Measurements from ENCODE around the gene IFIH1. TPM values are rescaled to one million over a fixed set of nuclear protein-coding genes. Genes with fewer than 3 reads are reported as not detected.

The IFIH1 gene
- total and polyA plus RNA-seq, 2 experiments from 2014 or later = 1.7 to 10.1 TPM

DNA sequence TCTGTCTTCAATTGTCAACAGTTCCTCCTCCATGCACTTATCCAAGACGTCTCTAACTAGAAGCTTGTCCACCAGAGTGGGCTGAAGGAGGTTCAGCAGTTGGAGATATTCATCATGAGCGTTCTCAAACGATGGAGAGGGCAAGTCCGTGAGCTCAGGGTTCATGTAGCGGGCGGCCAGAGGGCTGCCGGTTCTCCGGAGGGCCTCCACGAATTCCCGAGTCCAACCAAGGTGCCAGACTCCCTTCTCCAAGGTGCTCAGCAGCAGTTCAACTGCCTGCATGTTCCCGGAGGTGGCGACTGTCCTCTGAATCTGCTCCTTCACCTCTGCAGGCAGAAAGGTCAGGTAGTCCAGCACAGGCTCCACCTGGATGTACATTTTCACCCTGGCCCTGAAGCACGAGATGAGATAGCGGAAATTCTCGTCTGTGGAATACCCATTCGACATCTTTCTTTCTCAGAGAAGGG, 590 bp downstream of the IFIH1 start:
- TF ChIP-seq EZH2 (IDR thresholded peaks at IDR 0.05; ENCODE audit: borderline replicate concordance) (no peak), EZH2phosphoT487 (IDR thresholded peaks at IDR 0.05; ENCODE audit: low read depth, severe bottlenecking, unreplicated experiment) (no peak), CTCF (IDR thresholded peaks at IDR 0.05; ENCODE audit: poor library complexity) (no peak)
- Histone ChIP-seq H3K4me2 (peak overlapping the region; percentile 83), H3K79me2 (no peaks in the 10 kb centered on the region), H4K20me1 (ENCODE audit: insufficient read depth, poor library complexity, severe bottlenecking) (no peaks in the 10 kb centered on the region), H3K27me3 (no peaks in the 10 kb centered on the region), H3K36me3 (replicated peaks; ENCODE audit: insufficient read depth, low read depth) (no peaks in the 10 kb centered on the region), H3K4me1 (ENCODE audit: insufficient read depth) (peaks cover 5% of the 10 kb centered on the region), H3K4me3 (peak overlapping the region; percentile 62), H3K9me3 (ENCODE audit: low read depth) (no peaks in the 10 kb centered on the region), H3K9me2 (replicated peaks; ENCODE audit: insufficient read depth) (no peaks in the 10 kb centered on the region), H2AFZ (peak overlapping the region; percentile 100), H3K27ac (peak overlapping the region; percentile 93)
- DNase-seq (ENCODE audit: low spot score) = peak; percentile 47
- WGBS (ENCODE audit: low lambda C conversion rate, missing lambda C conversion rate) = 40% methylated on average over 16 of the region's 16 CpGs

GRCh38 chr2:162317058-162317742, 1.3 kb downstream of the IFIH1 start:
- TF ChIP-seq EZH2 (IDR thresholded peaks at IDR 0.05; ENCODE audit: borderline replicate concordance) = no peak
- no peak for TF ChIP-seq EZH2phosphoT487 (IDR thresholded peaks at IDR 0.05; ENCODE audit: low read depth, severe bottlenecking, unreplicated experiment)
- TF ChIP-seq CTCF (IDR thresholded peaks at IDR 0.05; ENCODE audit: poor library complexity) = no peak
- H2AFZ ChIP-seq = peak overlapping the region; percentile 100
- 88% methylated on average over 3 of the region's 3 CpGs for WGBS (ENCODE audit: low lambda C conversion rate, missing lambda C conversion rate)

GRCh38 chr2:162316590-162316989, 1.9 kb downstream of the IFIH1 start:
- H2AFZ ChIP-seq = no peak overlapping the region
- no peaks in the 10 kb centered on the region for H3K27me3 ChIP-seq
- no peaks in the 10 kb centered on the region for H3K36me3 ChIP-seq (replicated peaks; ENCODE audit: insufficient read depth, low read depth)
- peaks cover 5% of the 10 kb centered on the region for H3K4me1 ChIP-seq (ENCODE audit: insufficient read depth)
- DNase-seq (ENCODE audit: low spot score) = no peak
- no peaks in the 10 kb centered on the region for H3K79me2 ChIP-seq
- peak overlapping the region; percentile 83 for H3K4me2 ChIP-seq
- H3K27ac ChIP-seq = no peak overlapping the region
- no peaks in the 10 kb centered on the region for H4K20me1 ChIP-seq (ENCODE audit: insufficient read depth, poor library complexity, severe bottlenecking)
- TF ChIP-seq CTCF (IDR thresholded peaks at IDR 0.05; ENCODE audit: poor library complexity) = no peak
- TF ChIP-seq EZH2 (IDR thresholded peaks at IDR 0.05; ENCODE audit: borderline replicate concordance) = no peak
- TF ChIP-seq EZH2phosphoT487 (IDR thresholded peaks at IDR 0.05; ENCODE audit: low read depth, severe bottlenecking, unreplicated experiment) = no peak
- H3K9me3 ChIP-seq (ENCODE audit: low read depth) = no peaks in the 10 kb centered on the region
- H3K9me2 ChIP-seq (replicated peaks; ENCODE audit: insufficient read depth) = no peaks in the 10 kb centered on the region
- WGBS (ENCODE audit: low lambda C conversion rate, missing lambda C conversion rate) = 88% methylated on average over 2 of the region's 2 CpGs
- no peak overlapping the region for H3K4me3 ChIP-seq

More at GRCh38 chr2:162317058-162317742, 1.3 kb downstream of the IFIH1 start:
- no peaks in the 10 kb centered on the region for H4K20me1 ChIP-seq (ENCODE audit: insufficient read depth, poor library complexity, severe bottlenecking)
- no peaks in the 10 kb centered on the region for H3K36me3 ChIP-seq (replicated peaks; ENCODE audit: insufficient read depth, low read depth)
- peak overlapping the region; percentile 83 for H3K4me2 ChIP-seq
- H3K9me3 ChIP-seq (ENCODE audit: low read depth) = no peaks in the 10 kb centered on the region
- no peaks in the 10 kb centered on the region for H3K79me2 ChIP-seq
- peak overlapping the region; percentile 62 for H3K4me3 ChIP-seq
- H3K4me1 ChIP-seq (ENCODE audit: insufficient read depth) = peaks cover 5% of the 10 kb centered on the region
- H3K9me2 ChIP-seq (replicated peaks; ENCODE audit: insufficient read depth) = no peaks in the 10 kb centered on the region
- no peak overlapping the region for H3K27ac ChIP-seq
- no peaks in the 10 kb centered on the region for H3K27me3 ChIP-seq
- no peak for DNase-seq (ENCODE audit: low spot score)

Data from hepatocyte (in vitro differentiated cells).